ENCODE measurements around the gene DAP.
A peak's percentile ranks its signal among the peaks of the same experiment; 100 is the strongest.

The DAP gene

DNA sequence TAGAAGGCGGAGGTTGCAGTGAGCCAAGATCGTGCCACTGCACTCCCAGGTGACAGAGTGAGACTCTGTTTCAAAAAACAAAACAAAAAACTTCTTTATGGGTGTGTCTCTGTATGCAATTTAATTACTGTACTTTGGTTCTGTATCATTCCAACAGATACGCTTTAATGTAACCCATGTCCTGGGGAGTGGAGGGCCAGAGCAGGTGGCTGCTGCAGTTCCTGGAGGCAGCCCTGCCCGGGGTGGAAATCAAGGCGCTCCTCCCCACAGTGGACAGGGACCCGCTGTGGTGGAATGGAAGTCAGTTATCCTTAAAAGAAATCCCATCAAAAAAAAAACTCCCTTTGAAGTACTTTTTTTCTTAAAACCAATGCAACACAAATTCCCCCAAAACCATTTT, 1.9 kb downstream of the DAP start:
- Histone ChIP-seq H3K27me3 (ENCODE audit: insufficient read depth, low read length, poor library complexity) (no peaks in the 10 kb centered on the region), H4K20me1 (ENCODE audit: insufficient read depth, low read length) (peaks cover 40% of the 10 kb centered on the region), H3K4me2 (ENCODE audit: insufficient read depth, low read length) (peak overlapping the region; percentile 84), H3K27ac (ENCODE audit: low read length) (no peak overlapping the region), H2AFZ (ENCODE audit: low read depth, low read length) (no peak overlapping the region), H3K9me3 (ENCODE audit: insufficient read depth, low read length, severe bottlenecking) (no peaks in the 10 kb centered on the region), H3K36me3 (ENCODE audit: insufficient read depth, low read length) (peaks cover 28% of the 10 kb centered on the region), H3K4me3 (ENCODE audit: low read depth in 1 of 2, low read length in 2 of 2) (peak overlapping the region in 1 of 2 experiments; percentile 61; a peak in 1 of 4 replicates), H3K9ac (ENCODE audit: low read depth, low read length) (no peak overlapping the region; the same call in 1 of the 2 replicates), H3K79me2 (ENCODE audit: insufficient read depth, low read length) (peaks cover 66% of the 10 kb centered on the region), H3K4me1 (ENCODE audit: insufficient read depth, low read length) (peaks cover 38% of the 10 kb centered on the region)
- ATAC-seq (ENCODE audit: insufficient read depth, low read depth) (no peak), DNase-seq (no peak)
- TF ChIP-seq, protein P1, sequence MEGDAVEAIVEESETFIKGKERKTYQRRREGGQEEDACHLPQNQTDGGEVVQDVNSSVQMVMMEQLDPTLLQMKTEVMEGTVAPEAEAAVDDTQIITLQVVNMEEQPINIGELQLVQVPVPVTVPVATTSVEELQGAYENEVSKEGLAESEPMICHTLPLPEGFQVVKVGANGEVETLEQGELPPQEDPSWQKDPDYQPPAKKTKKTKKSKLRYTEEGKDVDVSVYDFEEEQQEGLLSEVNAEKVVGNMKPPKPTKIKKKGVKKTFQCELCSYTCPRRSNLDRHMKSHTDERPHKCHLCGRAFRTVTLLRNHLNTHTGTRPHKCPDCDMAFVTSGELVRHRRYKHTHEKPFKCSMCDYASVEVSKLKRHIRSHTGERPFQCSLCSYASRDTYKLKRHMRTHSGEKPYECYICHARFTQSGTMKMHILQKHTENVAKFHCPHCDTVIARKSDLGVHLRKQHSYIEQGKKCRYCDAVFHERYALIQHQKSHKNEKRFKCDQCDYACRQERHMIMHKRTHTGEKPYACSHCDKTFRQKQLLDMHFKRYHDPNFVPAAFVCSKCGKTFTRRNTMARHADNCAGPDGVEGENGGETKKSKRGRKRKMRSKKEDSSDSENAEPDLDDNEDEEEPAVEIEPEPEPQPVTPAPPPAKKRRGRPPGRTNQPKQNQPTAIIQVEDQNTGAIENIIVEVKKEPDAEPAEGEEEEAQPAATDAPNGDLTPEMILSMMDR (IDR thresholded peaks at IDR 0.05; ENCODE audit: borderline replicate concordance, extremely low read depth, low read length, poor library complexity, severe bottlenecking) = no peak
- TF ChIP-seq EZH2 (IDR thresholded peaks at IDR 0.05; ENCODE audit: borderline replicate concordance, low read depth, low read length, severe bottlenecking) = no peak

DNA sequence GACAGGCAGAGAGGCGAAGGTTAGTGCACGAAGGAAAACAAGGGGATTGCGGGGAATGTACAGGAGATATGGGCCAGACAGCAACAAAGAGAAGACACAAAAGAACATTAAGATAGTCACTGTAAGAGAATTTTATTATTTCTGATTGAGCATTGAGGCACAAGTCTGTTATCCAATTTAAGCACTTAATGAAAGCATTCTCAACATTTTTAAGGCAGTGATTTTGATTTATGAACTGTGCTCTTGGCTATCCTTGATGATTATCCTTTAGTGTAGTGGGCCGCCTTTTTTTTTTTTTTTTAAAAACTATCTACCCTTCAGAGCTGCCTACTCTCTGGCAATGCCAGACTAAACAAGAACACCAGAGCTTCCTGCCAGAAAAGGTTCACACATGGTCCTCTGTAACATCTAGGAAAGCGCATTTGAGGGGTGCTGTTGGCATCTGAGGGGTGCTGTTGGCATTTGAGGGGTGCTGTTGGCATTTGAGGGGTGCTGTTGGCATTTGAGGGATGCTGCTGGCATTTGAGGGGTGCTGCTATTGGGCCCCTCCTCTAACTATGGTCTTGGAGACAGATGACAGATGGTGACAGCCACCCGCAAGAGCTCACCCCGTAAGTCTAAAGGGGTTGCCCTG, 3.0 kb downstream of the DAP start:
- DNase-seq = no peak
- H3K4me1 ChIP-seq (ENCODE audit: insufficient read depth, low read length) = peaks cover 38% of the 10 kb centered on the region
- H3K9me3 ChIP-seq (ENCODE audit: insufficient read depth, low read length, severe bottlenecking) = no peaks in the 10 kb centered on the region
- H3K4me3 ChIP-seq (ENCODE audit: low read depth in 1 of 2, low read length in 2 of 2) = no peak overlapping the region
- ATAC-seq (ENCODE audit: insufficient read depth, low read depth) = no peak
- H3K27ac ChIP-seq (ENCODE audit: low read length) = no peak overlapping the region
- no peak for TF ChIP-seq EZH2 (IDR thresholded peaks at IDR 0.05; ENCODE audit: borderline replicate concordance, low read depth, low read length, severe bottlenecking)
- TF ChIP-seq, protein P1 (IDR thresholded peaks at IDR 0.05; ENCODE audit: borderline replicate concordance, extremely low read depth, low read length, poor library complexity, severe bottlenecking) = no peak
- peak overlapping the region; percentile 84 for H3K4me2 ChIP-seq (ENCODE audit: insufficient read depth, low read length)
- peaks cover 76% of the 10 kb centered on the region for H3K79me2 ChIP-seq (ENCODE audit: insufficient read depth, low read length)
- no peaks in the 10 kb centered on the region for H3K27me3 ChIP-seq (ENCODE audit: insufficient read depth, low read length, poor library complexity)
- peaks cover 49% of the 10 kb centered on the region for H4K20me1 ChIP-seq (ENCODE audit: insufficient read depth, low read length)
- no peak overlapping the region for H2AFZ ChIP-seq (ENCODE audit: low read depth, low read length)
- H3K9ac ChIP-seq (ENCODE audit: low read depth, low read length) = no peak overlapping the region
- peaks cover 39% of the 10 kb centered on the region for H3K36me3 ChIP-seq (ENCODE audit: insufficient read depth, low read length)

DNA sequence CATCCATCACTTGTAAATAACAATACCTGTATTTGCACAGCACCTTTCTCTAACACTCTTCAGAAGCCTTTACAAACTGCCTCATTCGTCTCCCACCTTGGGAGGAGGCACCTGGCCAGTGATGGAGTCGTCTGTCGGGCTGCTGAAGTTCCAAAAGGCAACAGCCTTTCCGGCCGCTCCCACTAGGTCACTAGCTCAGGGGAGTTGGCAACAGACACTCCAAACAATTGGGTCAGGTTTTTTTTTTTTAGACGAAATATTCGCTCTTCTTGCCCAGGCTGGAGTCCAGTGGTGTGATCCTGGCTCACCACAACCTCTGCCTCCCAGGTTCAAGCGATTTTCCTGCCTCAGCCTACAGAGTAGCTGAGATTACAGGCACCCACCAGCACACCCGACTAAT, 4.0 kb downstream of the DAP start:
- H3K4me2 ChIP-seq (ENCODE audit: insufficient read depth, low read length) = no peak overlapping the region
- peaks cover 56% of the 10 kb centered on the region for H4K20me1 ChIP-seq (ENCODE audit: insufficient read depth, low read length)

More for the DNA sequence above, 4.0 kb downstream of the DAP start:
- H3K79me2 ChIP-seq (ENCODE audit: insufficient read depth, low read length) = peaks cover 86% of the 10 kb centered on the region
- peaks cover 35% of the 10 kb centered on the region for H3K4me1 ChIP-seq (ENCODE audit: insufficient read depth, low read length)
- H3K27me3 ChIP-seq (ENCODE audit: insufficient read depth, low read length, poor library complexity) = no peaks in the 10 kb centered on the region
- ATAC-seq (ENCODE audit: insufficient read depth, low read depth) = no peak
- TF ChIP-seq, protein P1 (IDR thresholded peaks at IDR 0.05; ENCODE audit: borderline replicate concordance, extremely low read depth, low read length, poor library complexity, severe bottlenecking) = no peak
- no peak for TF ChIP-seq EZH2 (IDR thresholded peaks at IDR 0.05; ENCODE audit: borderline replicate concordance, low read depth, low read length, severe bottlenecking)
- H3K9ac ChIP-seq (ENCODE audit: low read depth, low read length) = no peak overlapping the region
- H3K4me3 ChIP-seq (ENCODE audit: low read depth in 1 of 2, low read length in 2 of 2) = no peak overlapping the region
- no peak overlapping the region for H3K27ac ChIP-seq (ENCODE audit: low read length)
- no peak for DNase-seq
- no peaks in the 10 kb centered on the region for H3K9me3 ChIP-seq (ENCODE audit: insufficient read depth, low read length, severe bottlenecking)
- peaks cover 46% of the 10 kb centered on the region for H3K36me3 ChIP-seq (ENCODE audit: insufficient read depth, low read length)
- no peak overlapping the region for H2AFZ ChIP-seq (ENCODE audit: low read depth, low read length)
